Measurements from ENCODE around the gene ELMOD1.

Gene ELMOD1

GRCh38 chr11:107583629-107584195 lies 7.2 kb upstream of the ELMOD1 start:
- peak; percentile 27 for DNase-seq (ENCODE audit: low read depth)
- no peak for TF ChIP-seq CTCF (conservative IDR thresholded peaks at IDR 0.05; ENCODE audit: low read length)
- no peak overlapping the region for H3K4me3 ChIP-seq (ENCODE audit: low read length)

- H3K4me3 ChIP-seq (ENCODE audit: low read length): no peak overlapping the region
- TF ChIP-seq CTCF (conservative IDR thresholded peaks at IDR 0.05; ENCODE audit: low read length): no peak
- DNase-seq (ENCODE audit: low read depth): peak; percentile 72
Observed at GRCh38 chr11:107587306-107587979, 3.5 kb upstream of the ELMOD1 start.

- peak; percentile 11 for DNase-seq (ENCODE audit: low read depth)
- no peak for TF ChIP-seq CTCF (conservative IDR thresholded peaks at IDR 0.05; ENCODE audit: low read length)
Observed at GRCh38 chr11:107591378-107592230, 657 bp downstream of the ELMOD1 start.

GRCh38 chr11:107592231-107592590 lies 1.3 kb downstream of the ELMOD1 start:
- H3K4me3 ChIP-seq (ENCODE audit: low read length): peak overlapping the region; percentile 79; the same call in 1 of the 2 replicates
- DNase-seq (ENCODE audit: low read depth): no peak
- TF ChIP-seq CTCF (conservative IDR thresholded peaks at IDR 0.05; ENCODE audit: low read length): no peak

More at GRCh38 chr11:107591378-107592230, 657 bp downstream of the ELMOD1 start:
- H3K4me3 ChIP-seq (ENCODE audit: low read length): peak overlapping the region; percentile 79

GRCh38 chr11:107592813-107593212 lies 1.9 kb downstream of the ELMOD1 start:
- TF ChIP-seq CTCF (conservative IDR thresholded peaks at IDR 0.05; ENCODE audit: low read length): no peak
- no peak overlapping the region for H3K4me3 ChIP-seq (ENCODE audit: low read length)
- DNase-seq (ENCODE audit: low read depth): no peak

- TF ChIP-seq CTCF (conservative IDR thresholded peaks at IDR 0.05; ENCODE audit: low read length): no peak
- no peak for DNase-seq (ENCODE audit: low read depth)
- H3K4me3 ChIP-seq (ENCODE audit: low read length): no peak overlapping the region
Observed at GRCh38 chr11:107593951-107594350, 3.0 kb downstream of the ELMOD1 start.

Measured in AG10803 (cell line).